K562 (cell line): ENCODE results near the gene ZBTB42. TPM values are rescaled to one million over a fixed set of nuclear protein-coding genes. Genes with fewer than 3 reads are reported as not detected.

Experiments used
- ATAC-seq: fragments of 200-7000 bp; cut with Tn5 transposase; 3 replicates; pipeline ENCODE4 v1.9.1; 2020; ENCODE audit warnings: moderate library complexity
- BruUV-seq: library from RNA; stranded (reverse); fragments of 400-500 nt; replicated peaks from 2 replicates; lab custom pipeline; 2021; lab: Mats Ljungman, UMichigan
- CTCF ChIA-PET: fragments of 300-600 bp; formaldehyde crosslinking; extraction: SDS; loops from one replicate; lab custom pipeline; 2021; ENCODE audit warnings: low intra/inter-chr PET ratio; lab: Yijun Ruan, JAX
- POLR2A ChIA-PET: fragments of 300-600, 350-650 bp; sonication (Branson Sonifier 250); formaldehyde crosslinking; extraction: SDS; loops from one replicate; lab custom pipeline; 2021; ENCODE audit warnings: antibody characterized with exemption, inconsistent platforms; lab: Yijun Ruan, JAX
- DNase-seq, 4 experiments: peaks; one replicate each; pipeline versions ENCODE4 v3.0.0 to v3.0.0-alpha.2; 2011 to 2018; ENCODE audit warnings: low spot score in 3 of 4, mixed read lengths in 3 of 4; ENCODE audit errors: extremely low read depth in 1 of 4
- FAIRE-seq: peaks from 2 replicates; lab custom pipeline; 2011; peaks lifted over from hg19 to GRCh38; lab: Jason Lieb, UNC
- H2AFZ ChIP-seq: 2 replicates; pipeline ENCODE4 v1.6.0; 2011; ENCODE audit warnings: low read depth, low read length, control low read depth, inconsistent platforms
- H3K27ac ChIP-seq: fragments of 200-600 bp; 3 replicates; pipeline ENCODE4 v1.8.0; 2011; ENCODE audit warnings: low read depth, mild to moderate bottlenecking, control low read depth, inconsistent platforms, low read length, moderate library complexity, mixed read lengths; ENCODE audit errors: extremely low read depth
- H3K27me3 ChIP-seq, 2 experiments: fragments of 300-600 bp in 1 of 2; 2 replicates in 1 of 2; 3 replicates in 1 of 2; pipeline versions ENCODE4 v1.6.0 to v1.8.0; 2011; ENCODE audit warnings: inconsistent platforms in 2 of 2, low read length in 2 of 2, mild to moderate bottlenecking in 1 of 2, mixed read lengths in 1 of 2, moderate library complexity in 1 of 2; ENCODE audit not compliant: control insufficient read depth in 2 of 2, insufficient read depth in 2 of 2
- H3K36me3 ChIP-seq: fragments of 300-600 bp; 3 replicates; pipeline ENCODE4 v1.8.0; 2011; ENCODE audit warnings: mild to moderate bottlenecking, low read length, inconsistent platforms; ENCODE audit not compliant: control insufficient read depth, insufficient read depth
- H3K4me1 ChIP-seq, 2 experiments: fragments of 200-600 bp in 1 of 2; replicated peaks in 1 of 2; 2 replicates in 1 of 2; 3 replicates in 1 of 2; pipeline versions ENCODE4 v1.5.1 to v1.8.0; 2011; ENCODE audit warnings: inconsistent platforms in 2 of 2, low read length in 2 of 2, mild to moderate bottlenecking in 1 of 2, mixed read lengths in 1 of 2, moderate library complexity in 1 of 2; ENCODE audit not compliant: control insufficient read depth in 2 of 2, insufficient read depth in 2 of 2
- H3K4me2 ChIP-seq: 2 replicates; pipeline ENCODE4 v1.6.1; 2011; ENCODE audit warnings: low read length, control low read depth, inconsistent platforms, mixed read lengths; ENCODE audit not compliant: insufficient read depth
- H3K4me3 ChIP-seq: fragments of 200-600 bp; sonication (generic), shearing (Covaris generic); 2 replicates; pipeline ENCODE4 v1.5.1; 2016; ENCODE audit warnings: control low read depth, inconsistent platforms
- H3K79me2 ChIP-seq: fragments of 200-600 bp; 3 replicates; pipeline ENCODE4 v1.8.0; 2011; ENCODE audit warnings: low read length, inconsistent platforms; ENCODE audit not compliant: control insufficient read depth, insufficient read depth
- H3K9ac ChIP-seq, 2 experiments: 2 replicates each; pipeline versions ENCODE4 v1.6.0 to v1.6.1; 2011; ENCODE audit warnings: low read depth in 2 of 2, low read length in 2 of 2, control low read depth in 1 of 2, inconsistent platforms in 1 of 2, mild to moderate bottlenecking in 1 of 2, mixed read lengths in 1 of 2; ENCODE audit not compliant: insufficient read depth in 1 of 2
- H3K9me1 ChIP-seq: one replicate; pipeline ENCODE4 v1.6.0; 2011; ENCODE audit warnings: inconsistent platforms, mild to moderate bottlenecking, low read length, moderate library complexity; ENCODE audit not compliant: control insufficient read depth, insufficient read depth
- H3K9me3 ChIP-seq: replicated peaks from 2 replicates; pipeline ENCODE4 v1.5.1; 2011; ENCODE audit warnings: low read depth, low read length, inconsistent platforms; ENCODE audit not compliant: control insufficient read depth, insufficient read depth
- H4K20me1 ChIP-seq: replicated peaks from 2 replicates; pipeline ENCODE4 v1.6.1; 2011; ENCODE audit warnings: low read length, inconsistent platforms, mixed read lengths; ENCODE audit not compliant: control insufficient read depth, insufficient read depth
- FOXA1 ChIP-seq: fragments of 450-650 bp; IDR thresholded peaks from 2 replicates; pipeline ENCODE4 v1.6.1; 2016; ENCODE audit warnings: mild to moderate bottlenecking, borderline replicate concordance
- NFIC ChIP-seq: fragments of 450-650 bp; IDR thresholded peaks from 2 replicates; pipeline ENCODE4 v1.6.1; 2017; ENCODE audit warnings: mild to moderate bottlenecking, inconsistent platforms
- POLR2G ChIP-seq: fragments of 200-400 bp; formaldehyde crosslinking; IDR thresholded peaks from 2 replicates; pipeline ENCODE4 v1.6.1; 2017; ENCODE audit warnings: low read depth, mild to moderate bottlenecking, antibody characterized with exemption, low read length, moderate library complexity
- ZKSCAN1 ChIP-seq: fragments of 150-350 bp; IDR thresholded peaks from 2 replicates; pipeline ENCODE4 v1.6.1; 2016; ENCODE audit warnings: low read depth, low read length
- WGBS: fragments of 100-300 bp; shearing (Covaris generic); methylation state at CpG from one replicate; pipeline ENCODE4 v1.1.6; 2016; ENCODE audit warnings: low coverage, mixed read lengths; ENCODE audit not compliant: insufficient coverage; ENCODE audit errors: missing lambda C conversion rate; 5-methylcytosine and 5-hydroxymethylcytosine counted together
- in situ Hi-C: fragments of 300-500 bp; cut with MboI; formaldehyde crosslinking; loops from 4 replicates; pipeline ENCODE4 v1.15.0; 2018; ENCODE audit warnings: inconsistent platforms, mixed read lengths
- intact Hi-C: fragments of 100-400 bp; cut with micrococcal nuclease; formaldehyde crosslinking; loops from 2 replicates; pipeline ENCODE4 v1.14.2; 2022
- polyA plus RNA-seq, 8 experiments: library from polyadenylated mRNA; depleted of rRNA in 4 of 8; stranded (reverse) in 5 of 8; unstranded in 3 of 8; fragments of >200 nt; fragmentation: Nextera tagmentation in 2 of 8; fragmentation: Illumina TruSeq in 1 of 8; extraction: Ambion mirVana in 2 of 8; extraction: Trizol in 1 of 8; gene quantifications; 2 replicates each; pipeline versions ENCODE4 v1.2.1 to v1.2.3, GENCODE V29; 2011 to 2014; ENCODE audit warnings: inconsistent platforms in 1 of 8, missing spikeins in 1 of 8
- total RNA-seq, 7 experiments: library from RNA; depleted of rRNA in 6 of 7; stranded (reverse); fragments of >200 nt in 6 of 7; fragmentation: Illumina TruSeq in 2 of 7; extraction: Trizol in 2 of 7; gene quantifications; 2 replicates each; pipeline versions ENCODE4 v1.2.1 to v1.2.3, GENCODE V29; 2011 to 2021; ENCODE audit warnings: low replicate concordance in 1 of 7

The ZBTB42 gene
- total and polyA plus RNA-seq, 9 of the 15 experiments (the other 6 are each of a cell fraction or from before 2014, with no cell fraction given) = 0.03 to 8.5 (median 2.4) TPM

DNA sequence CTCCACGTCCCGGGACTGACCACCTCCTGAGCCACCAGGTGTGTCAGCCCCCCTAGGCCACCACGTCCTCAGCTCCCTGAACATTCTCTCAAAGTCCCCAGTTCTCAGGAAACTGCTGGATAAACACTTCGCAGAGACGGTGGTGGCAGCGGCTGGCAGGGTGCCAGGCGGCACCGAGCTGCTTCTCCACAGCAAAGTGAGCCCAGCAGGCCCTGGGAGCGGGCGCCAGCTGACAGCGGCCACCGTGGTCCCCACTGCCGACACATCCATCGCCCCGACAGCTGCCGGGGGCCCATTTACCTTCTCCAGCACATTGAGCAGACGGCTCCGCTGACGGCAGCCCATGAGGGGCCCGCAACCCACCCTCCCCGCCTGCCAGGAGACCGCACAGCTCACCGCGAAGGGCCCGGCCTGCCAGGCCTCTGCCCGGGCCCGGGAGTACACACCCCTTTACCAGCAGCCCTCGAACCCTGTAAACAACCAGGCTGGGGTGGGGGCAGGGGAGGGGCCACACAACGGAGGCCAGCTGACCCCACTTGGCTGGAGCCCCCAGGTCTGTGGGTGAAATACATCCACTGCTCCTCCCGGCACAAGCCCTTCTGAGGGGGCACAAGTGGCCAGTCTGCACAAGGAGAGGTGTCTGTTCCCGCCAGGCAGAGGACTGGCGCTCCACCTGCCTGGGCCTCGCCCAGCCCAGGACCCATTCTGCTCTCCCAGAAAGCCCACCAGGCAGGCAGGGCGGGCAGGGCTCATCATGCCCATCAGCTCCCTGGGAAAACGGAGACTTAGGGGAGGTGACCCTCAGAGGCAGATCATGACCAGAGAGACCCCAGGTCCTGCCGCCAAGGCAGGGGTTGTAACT lies 15.8 kb upstream of the ZBTB42 start:
- Histone ChIP-seq H3K36me3 (peaks cover 43% of the 10 kb centered on the region; the same call in 1 of the 3 replicates), H4K20me1 (no peaks in the 10 kb centered on the region; the same call in 1 of the 2 replicates), H3K9me3 (no peaks in the 10 kb centered on the region), H3K79me2 (peaks cover 6% of the 10 kb centered on the region; the same call in 2 of the 3 replicates), H3K27ac (no peak overlapping the region), H3K4me2 (no peak overlapping the region), H3K4me3 (no peak overlapping the region), H3K9ac (no peak overlapping the region; a peak in 1 of 4 replicates), H3K9me1 (no peaks in the 10 kb centered on the region), H3K27me3 (no peaks in the 10 kb centered on the region), H2AFZ (no peak overlapping the region), H3K4me1 (peaks cover 0 to 36% of the 10 kb centered on the region in 2 experiments; a peak in 2 of 5 replicates)
- intact Hi-C loops (no loop called here), in situ Hi-C loops (no loop called here)
- FAIRE-seq (no peak), DNase-seq (no peak), ATAC-seq (no peak)
- TF ChIP-seq ZKSCAN1 (no peak), POLR2G (0 out of 2 replicates have a peak, but pooled peaks have one; percentile 7), NFIC (peak; percentile 67), FOXA1 (no peak)
- POLR2A ChIA-PET = interaction anchor here (0.8 to 1.1 kb wide), 2 partner anchors 9 to 38 kb away, joined by 3 to 6 read pairs; no protein-coding TSS in a partner anchor
- no TSS peak for BruUV-seq
- WGBS = 88% methylated on average over 15 of the region's 36 CpGs
- CTCF ChIA-PET = no interaction called here
